ENCODE measurements around the gene SLC24A1. TPM values are rescaled to one million over a fixed set of nuclear protein-coding genes. Genes with fewer than 3 reads are reported as not detected.

SLC24A1 gene
- total RNA-seq, 2 experiments from 2014 or later: 6.8 to 7.6 TPM

DNA sequence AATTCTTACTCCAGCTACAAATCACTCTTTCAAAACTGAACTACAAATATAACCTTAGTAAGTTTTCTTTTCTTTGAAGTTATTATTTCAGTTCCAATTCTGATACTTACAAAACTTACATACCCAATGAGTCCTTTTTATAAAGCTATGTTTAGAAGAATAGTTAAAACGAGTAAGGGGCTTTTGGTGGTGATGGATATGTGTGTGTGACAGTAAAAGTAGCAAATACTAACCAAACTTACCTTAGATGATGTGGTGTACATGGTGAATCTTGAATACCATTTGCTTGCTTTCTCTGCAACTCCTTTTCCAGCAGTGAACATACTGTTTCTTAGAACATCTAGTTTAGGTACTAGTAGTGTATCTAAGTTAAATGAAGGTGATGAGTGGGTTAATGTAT lies 68.4 kb downstream of the SLC24A1 start:
- Mint-ChIP-seq H3K27me3 (no peaks in the 10 kb centered on the region), H3K9me3 (peaks cover 5% of the 10 kb centered on the region), H3K4me1 (ENCODE audit: low read depth) (no peaks in the 10 kb centered on the region), H3K27ac (no peak overlapping the region), H3K36me3 (ENCODE audit: low read depth) (peaks cover 63% of the 10 kb centered on the region), H3K4me3 (no peak overlapping the region)
- ChIA-PET POLR2A (no interaction called here), CTCF (interaction anchor here (1.1 kb wide), 1 partner anchor 51 kb away, joined by 3 read pairs; no protein-coding TSS in a partner anchor)
- DNase-seq (no peak), ATAC-seq (no peak)
- intact Hi-C loops (cut with micrococcal nuclease): no loop called here
- TF ChIP-seq, protein P1, sequence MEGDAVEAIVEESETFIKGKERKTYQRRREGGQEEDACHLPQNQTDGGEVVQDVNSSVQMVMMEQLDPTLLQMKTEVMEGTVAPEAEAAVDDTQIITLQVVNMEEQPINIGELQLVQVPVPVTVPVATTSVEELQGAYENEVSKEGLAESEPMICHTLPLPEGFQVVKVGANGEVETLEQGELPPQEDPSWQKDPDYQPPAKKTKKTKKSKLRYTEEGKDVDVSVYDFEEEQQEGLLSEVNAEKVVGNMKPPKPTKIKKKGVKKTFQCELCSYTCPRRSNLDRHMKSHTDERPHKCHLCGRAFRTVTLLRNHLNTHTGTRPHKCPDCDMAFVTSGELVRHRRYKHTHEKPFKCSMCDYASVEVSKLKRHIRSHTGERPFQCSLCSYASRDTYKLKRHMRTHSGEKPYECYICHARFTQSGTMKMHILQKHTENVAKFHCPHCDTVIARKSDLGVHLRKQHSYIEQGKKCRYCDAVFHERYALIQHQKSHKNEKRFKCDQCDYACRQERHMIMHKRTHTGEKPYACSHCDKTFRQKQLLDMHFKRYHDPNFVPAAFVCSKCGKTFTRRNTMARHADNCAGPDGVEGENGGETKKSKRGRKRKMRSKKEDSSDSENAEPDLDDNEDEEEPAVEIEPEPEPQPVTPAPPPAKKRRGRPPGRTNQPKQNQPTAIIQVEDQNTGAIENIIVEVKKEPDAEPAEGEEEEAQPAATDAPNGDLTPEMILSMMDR (IDR thresholded peaks at IDR 0.05): no peak

DNA sequence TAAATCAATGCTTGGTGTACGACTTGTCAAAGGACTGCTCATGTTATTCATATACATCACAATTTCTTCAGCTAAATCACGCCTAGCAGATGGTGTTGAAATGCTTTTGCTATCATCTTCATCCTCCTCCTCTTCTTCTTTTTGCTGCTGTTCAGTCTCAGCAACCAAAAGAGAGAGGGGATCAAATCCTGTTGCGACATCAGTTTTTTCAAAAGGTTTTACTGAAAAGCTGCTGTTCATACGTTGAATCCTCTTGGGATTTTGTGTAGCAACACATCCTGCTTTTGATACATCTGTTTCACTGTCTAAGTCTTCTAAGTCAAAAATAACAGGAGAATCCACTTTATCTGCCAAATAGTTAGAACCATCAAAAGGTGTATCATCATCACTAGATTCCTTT lies 69.0 kb downstream of the SLC24A1 start:
- peaks cover 4% of the 10 kb centered on the region for H3K9me3 Mint-ChIP-seq
- DNase-seq (no peak), ATAC-seq (no peak)
- no peak overlapping the region for H3K27ac Mint-ChIP-seq
- peaks cover 63% of the 10 kb centered on the region for H3K36me3 Mint-ChIP-seq (ENCODE audit: low read depth)
- CTCF ChIA-PET: no interaction called here
- no peaks in the 10 kb centered on the region for H3K4me1 Mint-ChIP-seq (ENCODE audit: low read depth)
- no peak overlapping the region for H3K4me3 Mint-ChIP-seq
- no peaks in the 10 kb centered on the region for H3K27me3 Mint-ChIP-seq
- TF ChIP-seq, protein P1 (IDR thresholded peaks at IDR 0.05): no peak
- intact Hi-C loops (cut with micrococcal nuclease): no loop called here
- POLR2A ChIA-PET: interaction anchor here (0.8 kb wide), 1 partner anchor 179 kb away, joined by 3 read pairs; the partner anchor contains the start of gene RAB11A

DNA sequence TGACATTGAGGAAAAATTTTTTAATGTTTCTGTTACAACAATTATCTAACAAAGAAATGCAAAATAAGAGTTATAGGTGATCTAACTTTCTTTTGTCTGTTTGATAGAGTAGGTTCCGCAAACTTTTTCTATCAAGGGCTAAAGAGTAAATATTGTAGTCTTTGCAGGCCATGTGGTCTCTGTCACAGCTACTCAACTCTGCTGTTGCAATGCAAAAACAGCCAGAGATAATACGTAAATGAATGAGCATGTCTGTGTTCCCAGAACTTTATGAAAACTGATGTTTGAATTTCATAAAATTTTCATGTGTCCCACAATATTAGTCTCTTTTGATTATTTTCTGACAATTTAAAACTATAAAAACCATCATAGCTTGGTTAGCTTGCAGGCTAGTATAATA lies 73.3 kb downstream of the SLC24A1 start:
- Mint-ChIP-seq H3K9me3 (no peaks in the 10 kb centered on the region), H3K27ac (no peak overlapping the region), H3K4me3 (no peak overlapping the region), H3K4me1 (ENCODE audit: low read depth) (no peaks in the 10 kb centered on the region), H3K36me3 (ENCODE audit: low read depth) (peaks cover 40% of the 10 kb centered on the region), H3K27me3 (no peaks in the 10 kb centered on the region)
- ChIA-PET CTCF (no interaction called here), POLR2A (no interaction called here)
- intact Hi-C loops (cut with micrococcal nuclease): no loop called here
- no peak for ATAC-seq
- TF ChIP-seq, protein P1 (IDR thresholded peaks at IDR 0.05): no peak
- no peak for DNase-seq

Other genes with a start within 250 kb of the SLC24A1 start
- not detected for gene IGDCC3, start 243.9 kb upstream of the SLC24A1 start, total RNA-seq
- gene IGDCC4, start 199.0 kb upstream of the SLC24A1 start, total RNA-seq: under 1 TPM; 0.20 to 0.31 TPM
- gene DPP8, start 104.2 kb upstream of the SLC24A1 start, total RNA-seq: 10 to 100 TPM; 27.7 to 32.6 TPM
- 10 to 100 TPM; 30.2 to 32.5 TPM for gene HACD3, start 91.5 kb upstream of the SLC24A1 start, total RNA-seq
- gene INTS14, start 10.8 kb upstream of the SLC24A1 start, total RNA-seq: 10 to 100 TPM; 47.4 to 48.1 TPM
- gene DENND4A, start 170.4 kb downstream of the SLC24A1 start, total RNA-seq: 10 to 100 TPM; 53.1 to 54.7 TPM
- gene RAB11A, start 247.6 kb downstream of the SLC24A1 start, total RNA-seq: 100 to 1,000 TPM; 106 to 113 TPM

Data from activated CD8-positive, alpha-beta T cell treated with anti-CD3 and anti-CD28 coated beads for 36 hours (primary cell).